Activated CD4-positive, CD25-positive, alpha-beta regulatory T cell treated with anti-CD3 and anti-CD28 coated beads, Interleukin-2, amount 50 U/mL, for 72 hours (primary cell): ENCODE data around the gene CSK.

Experiments
- DNase-seq: peaks from one replicate; pipeline ENCODE4 v3.0.0; 2021

The CSK gene

GRCh38 chr15:74829486-74829885 is 47.6 kb downstream of the CSK start:
- no peak for DNase-seq

DNA sequence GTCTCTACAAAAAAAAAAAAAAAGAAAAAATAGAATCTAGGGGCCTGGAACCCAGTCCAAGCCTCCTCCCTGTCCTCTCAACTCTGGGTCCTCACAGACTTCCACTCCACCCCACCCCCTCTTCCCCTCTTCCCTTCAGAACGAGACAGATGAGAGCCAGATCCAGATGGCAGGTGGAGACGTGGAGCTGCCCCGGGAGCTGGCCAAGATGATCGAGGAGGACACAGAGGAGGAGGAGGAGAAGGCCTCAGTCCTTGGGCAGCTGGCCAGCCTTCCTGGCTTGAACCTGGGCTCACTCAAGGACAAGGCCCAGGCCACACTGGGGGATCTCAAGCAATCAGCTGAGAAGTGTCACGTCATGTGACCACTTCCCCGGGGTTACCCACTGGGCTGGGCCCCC is 48.1 kb downstream of the CSK start:
- DNase-seq: no peak

DNA sequence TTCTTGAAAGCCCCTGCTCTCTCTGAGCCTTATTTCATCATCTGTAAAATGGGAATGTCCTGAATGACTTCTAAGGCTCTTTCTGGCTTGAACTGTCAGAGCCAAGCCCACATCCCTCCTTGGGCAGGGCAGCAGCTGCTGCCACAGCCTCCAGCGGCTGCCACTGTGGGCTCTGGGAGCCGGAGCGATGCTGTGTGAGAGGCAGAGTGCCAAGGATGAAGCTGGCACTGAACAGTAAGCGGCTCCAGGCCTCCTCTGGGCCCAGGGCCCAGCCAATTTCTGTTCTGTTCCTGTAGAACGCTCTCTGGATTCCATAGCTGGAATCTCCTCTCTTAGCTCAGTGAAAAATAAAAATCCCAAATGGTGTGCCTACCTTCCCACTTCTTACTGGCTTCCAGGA is 49.0 kb downstream of the CSK start:
- DNase-seq: no peak

DNA sequence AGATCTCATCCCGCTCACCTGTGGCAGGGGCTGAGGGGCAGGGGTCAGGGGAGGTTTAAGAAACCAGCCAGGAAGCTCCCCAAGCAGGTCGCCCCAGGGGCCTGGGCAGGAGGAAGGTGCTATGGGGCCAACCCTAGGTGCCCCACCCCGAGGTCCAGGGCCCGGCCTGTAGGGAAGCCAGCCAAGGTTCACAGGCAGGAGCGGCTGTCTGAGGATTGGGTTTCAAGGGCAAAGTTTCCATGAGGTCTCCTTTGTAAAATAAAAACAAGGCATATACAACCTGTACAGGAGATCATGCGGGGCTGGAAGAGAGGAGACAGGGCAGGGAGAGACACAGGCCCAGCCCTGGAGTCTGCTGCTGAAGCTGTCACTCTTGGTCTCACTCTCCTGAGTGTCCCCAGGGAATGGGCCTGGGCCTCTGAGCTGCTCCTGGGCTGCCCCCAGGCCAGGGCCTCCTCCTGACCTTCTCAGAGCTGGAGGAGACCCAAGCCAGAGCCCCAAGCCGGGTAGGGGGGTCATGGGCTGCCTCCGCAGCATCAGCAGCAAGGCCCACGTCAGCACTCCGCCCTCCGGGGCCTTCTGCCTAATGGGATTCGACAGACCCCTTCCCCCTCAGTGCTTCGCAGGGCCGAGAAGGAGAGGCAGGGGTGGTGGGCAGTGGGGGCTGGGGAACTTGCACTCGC is 50.1 kb downstream of the CSK start:
- no peak for DNase-seq

GRCh38 chr15:74832826-74833225 is 50.9 kb downstream of the CSK start:
- DNase-seq: no peak

DNA sequence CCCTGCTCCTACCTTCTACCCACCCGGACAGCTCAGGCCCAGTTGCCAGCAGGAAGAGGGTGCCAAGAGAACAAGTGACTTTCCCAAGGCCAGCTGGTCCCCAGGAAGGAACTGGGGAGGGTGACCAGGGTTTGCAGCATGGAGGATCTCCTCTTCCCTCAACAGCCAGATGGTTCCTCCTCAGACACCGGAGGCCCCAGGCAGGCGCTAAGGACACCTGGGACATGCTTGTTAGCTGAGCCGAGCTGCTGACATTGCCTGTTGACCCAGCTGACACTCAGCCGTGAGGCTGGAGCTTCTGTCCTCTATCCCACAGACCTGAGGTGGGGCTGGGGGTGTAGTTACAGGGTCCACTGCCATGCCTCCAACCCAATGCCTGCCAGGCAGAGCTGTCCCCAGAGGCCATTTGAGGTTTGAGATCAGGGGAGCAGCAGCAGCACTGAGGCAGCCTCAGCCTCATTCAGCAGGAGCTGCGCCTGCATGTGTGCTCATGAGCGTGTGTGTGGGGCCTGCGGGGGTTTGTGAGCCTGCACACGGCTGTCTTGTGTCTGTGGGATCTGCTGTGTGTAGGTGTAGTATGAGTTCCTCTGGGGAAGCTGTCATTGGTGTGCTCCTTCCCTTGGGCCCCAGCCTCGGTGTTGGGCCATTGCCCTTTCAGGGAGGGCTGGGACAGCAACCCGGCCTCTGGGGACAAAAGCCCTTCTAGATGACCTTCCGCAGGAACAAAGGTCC is 51.7 kb downstream of the CSK start:
- no peak for DNase-seq

- DNase-seq: peak; percentile 57
Observed at GRCh38 chr15:74835312-74835823, 53.5 kb downstream of the CSK start.

- no peak for DNase-seq
Observed at GRCh38 chr15:74836846-74837245, 55.0 kb downstream of the CSK start.

GRCh38 chr15:74837482-74838136 is 55.7 kb downstream of the CSK start:
- DNase-seq: no peak

DNA sequence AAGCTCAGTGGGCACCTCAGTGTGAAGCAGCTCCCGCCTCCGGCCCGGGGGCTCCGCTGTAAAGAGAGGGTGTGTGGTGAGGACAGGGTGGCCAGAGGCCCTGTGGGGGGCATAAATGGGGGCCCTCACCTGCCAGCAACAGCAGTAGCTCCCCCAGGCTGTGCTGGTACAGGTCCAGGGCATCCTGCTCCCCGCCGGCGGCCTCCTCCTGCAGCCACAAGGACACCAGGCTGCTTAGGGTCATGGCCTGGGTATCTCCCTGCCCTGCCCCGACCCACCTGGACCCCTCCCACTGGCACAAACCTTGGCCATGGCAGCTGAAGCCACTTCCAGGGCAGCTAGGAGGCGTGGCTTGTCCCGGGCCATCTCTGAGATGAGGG is 56.2 kb downstream of the CSK start:
- DNase-seq: no peak

- no peak for DNase-seq
Observed at GRCh38 chr15:74838746-74839525, 57.1 kb downstream of the CSK start.

DNA sequence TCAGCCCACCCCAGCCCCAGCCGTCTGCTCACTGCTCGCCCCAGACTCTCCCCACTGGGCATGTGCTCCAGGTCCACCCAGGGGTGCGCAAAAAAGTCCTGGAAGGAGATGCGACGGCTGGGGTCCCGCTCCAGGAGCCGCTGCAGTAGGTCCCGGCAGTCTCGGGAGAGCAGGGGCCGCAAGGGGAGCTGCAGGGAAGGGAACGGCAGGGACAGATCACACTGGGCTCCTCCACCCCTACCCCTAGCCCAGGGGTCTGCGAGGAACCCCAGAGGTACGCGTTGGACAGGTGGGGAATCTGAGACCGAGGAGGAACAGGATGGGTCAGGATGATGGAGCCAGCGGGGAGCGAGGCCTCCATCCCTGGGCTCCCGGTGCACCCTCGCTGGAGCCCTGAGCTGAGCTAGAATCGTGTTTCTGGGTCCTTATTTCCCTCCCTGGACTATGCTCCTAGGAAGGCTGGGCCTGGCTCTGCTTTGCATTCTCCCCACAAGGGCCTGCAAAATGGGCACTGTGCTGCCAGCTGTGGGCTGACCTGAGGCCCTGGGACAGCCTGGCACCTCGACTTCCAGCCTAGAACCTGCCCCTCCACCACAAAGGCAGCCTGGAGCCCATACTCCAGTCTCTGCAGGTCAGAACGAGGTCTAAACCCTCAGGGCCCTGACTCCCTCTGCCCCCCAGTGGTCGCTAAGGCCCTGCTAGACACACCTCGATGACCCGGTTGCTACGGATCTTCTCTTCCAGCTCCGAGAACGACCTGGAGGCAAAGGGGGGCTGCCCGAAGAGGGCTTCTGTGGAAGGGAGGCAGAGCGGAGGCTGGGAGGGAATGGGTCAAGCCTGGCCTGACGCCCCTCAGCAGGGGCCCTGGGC is 57.9 kb downstream of the CSK start:
- no peak for DNase-seq

GRCh38 chr15:74840851-74841775 is 59.2 kb downstream of the CSK start:
- DNase-seq: no peak

GRCh38 chr15:74841891-74842373 is 60.1 kb downstream of the CSK start:
- DNase-seq: no peak

GRCh38 chr15:74842581-74843444 is 60.9 kb downstream of the CSK start, which contains the start of gene ULK3:
Gene ULK3, minus strand, starts transcription at chr15:74843156. Its CDS starts 51 bp downstream, at chr15:74843105.
- peak; percentile 97 for DNase-seq

- no peak for DNase-seq
Observed at GRCh38 chr15:74843445-74843828, 61.6 kb downstream of the CSK start.

DNA sequence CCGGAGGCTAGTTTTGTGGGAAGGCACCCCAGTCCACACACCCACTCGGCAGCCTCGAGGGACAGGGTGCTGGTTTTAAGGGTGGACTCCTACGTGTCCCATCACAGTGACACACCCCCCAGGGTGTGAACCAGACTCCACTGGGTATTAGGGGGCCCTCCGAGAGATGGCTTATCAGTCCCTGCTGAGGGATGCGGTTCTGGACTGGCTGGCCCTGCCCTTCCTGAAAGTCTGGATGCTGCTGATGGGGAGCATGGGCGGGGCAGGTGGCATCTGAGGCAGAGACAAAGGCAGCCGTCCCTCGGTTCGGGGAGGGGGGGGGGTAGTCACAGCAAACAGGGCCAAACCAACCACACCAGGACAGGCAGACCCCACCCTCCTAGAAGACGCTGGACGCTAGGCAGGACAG is 62.0 kb downstream of the CSK start:
- DNase-seq: no peak

DNA sequence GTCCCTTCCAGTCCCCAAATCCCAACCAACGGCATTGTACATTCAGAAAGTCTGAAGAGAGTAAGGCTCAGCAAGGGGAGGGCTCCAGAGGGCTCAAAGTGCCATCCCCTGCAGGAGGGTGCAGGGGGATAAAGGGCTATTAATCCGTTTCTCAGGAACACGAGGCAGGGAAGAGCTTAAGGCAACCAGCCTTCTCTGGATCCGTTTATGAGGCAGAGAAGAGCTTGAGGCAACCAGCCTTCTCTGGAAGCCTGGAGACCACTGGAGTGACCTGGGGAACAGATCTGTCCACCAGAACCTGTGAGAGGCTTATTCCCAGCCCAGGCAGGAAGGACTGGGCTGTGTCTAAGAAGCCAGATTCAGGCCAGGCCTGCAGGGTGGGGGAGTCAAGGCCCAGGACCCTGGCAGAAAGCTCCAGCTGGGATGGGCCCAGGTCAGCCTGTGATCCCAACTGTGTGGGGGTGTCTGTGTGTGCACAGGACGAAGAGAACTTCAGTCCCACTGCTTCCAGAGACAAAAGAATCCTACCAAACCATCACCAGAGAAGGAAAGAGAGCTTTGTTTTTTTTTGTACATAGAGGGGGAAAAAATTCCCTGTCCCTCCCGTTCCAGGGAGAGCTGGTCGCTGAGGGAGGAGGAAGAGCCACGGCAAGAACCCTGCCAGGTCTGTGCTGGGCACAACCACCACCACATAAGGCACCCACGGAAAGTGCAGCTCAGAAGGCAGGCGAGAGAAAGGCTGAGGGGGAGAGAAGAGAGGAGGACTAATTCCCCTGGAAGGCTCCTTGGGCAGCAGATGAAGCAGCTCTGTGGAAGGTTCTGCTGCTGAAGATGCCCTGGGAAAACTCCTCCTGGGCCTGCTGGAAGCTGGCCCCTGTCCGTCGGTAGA is 62.7 kb downstream of the CSK start:
- no peak for DNase-seq

DNA sequence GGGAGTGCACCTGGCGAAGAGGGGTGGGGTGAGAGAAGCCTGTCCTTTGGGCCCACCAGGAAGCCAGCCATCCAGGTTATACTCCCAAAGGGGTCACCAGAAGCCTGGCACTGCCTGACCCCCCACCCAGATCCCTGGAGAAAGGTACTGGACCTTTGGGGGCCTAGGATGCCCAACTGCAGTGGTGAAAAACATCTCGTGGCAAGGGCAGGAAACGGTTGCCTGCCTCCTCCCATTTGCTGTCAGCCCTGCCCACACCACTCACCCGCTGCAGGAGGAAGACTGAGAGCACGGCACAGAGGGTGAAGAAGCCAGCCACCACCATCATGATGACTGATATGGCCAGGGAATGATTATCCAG is 63.3 kb downstream of the CSK start:
- peak; percentile 58 for DNase-seq
